Upper lobe of right lung (tissue), 1 donor: ENCODE measurements around the gene NUMA1. TPM values are rescaled to one million over a fixed set of nuclear protein-coding genes. Genes with fewer than 3 reads are reported as not detected.

Experiments used
- ATAC-seq: fragments of 200-7000 bp; cut with Tn5 transposase; one replicate; pipeline ENCODE4 v1.9.1; 2020; ENCODE audit warnings: mild to moderate bottlenecking, moderate library complexity
- DNase-seq: peaks from one replicate; pipeline ENCODE4 v3.0.0-alpha.2; 2020
- H3K27ac ChIP-seq: fragments of 200-600 bp; one replicate; pipeline ENCODE4 v1.8.0; 2022
- H3K27me3 ChIP-seq: fragments of 200-600 bp; one replicate; pipeline ENCODE4 v1.8.0; 2022; ENCODE audit warnings: mild to moderate bottlenecking
- H3K36me3 ChIP-seq: fragments of 200-600 bp; one replicate; pipeline ENCODE4 v1.8.0; 2022
- H3K4me1 ChIP-seq: fragments of 200-600 bp; one replicate; pipeline ENCODE4 v1.8.0; 2022
- H3K4me3 ChIP-seq: fragments of 200-600 bp; one replicate; pipeline ENCODE4 v1.8.0; 2022; ENCODE audit warnings: mild to moderate bottlenecking
- H3K9me3 ChIP-seq: fragments of 200-600 bp; one replicate; pipeline ENCODE4 v1.8.0; 2022
- intact Hi-C: fragments of 100-400 bp; cut with DNase I; formaldehyde crosslinking; loops from one replicate; pipeline ENCODE4 v1.11.0; 2022
- total RNA-seq: library from RNA; stranded (reverse); fragmentation: NEBNext Ultra II Directional; extraction: Animal tissue kit (Norgen Biotek cat#: 25700); gene quantifications from one replicate; pipeline ENCODE4 v1.2.1, GENCODE V29; 2021
- TF ChIP-seq, protein P1 (sequence below): fragments of 200-600 bp; IDR thresholded peaks from one replicate; pipeline ENCODE4 v1.8.0; 2022; ENCODE audit warnings: antibody characterized with exemption
- donor health status: DM: no; HTN: yes; CAD: no; lungs with severe emphysema.

The NUMA1 gene
- total RNA-seq, 1 donor from 2014 or later, result 192 TPM

DNA sequence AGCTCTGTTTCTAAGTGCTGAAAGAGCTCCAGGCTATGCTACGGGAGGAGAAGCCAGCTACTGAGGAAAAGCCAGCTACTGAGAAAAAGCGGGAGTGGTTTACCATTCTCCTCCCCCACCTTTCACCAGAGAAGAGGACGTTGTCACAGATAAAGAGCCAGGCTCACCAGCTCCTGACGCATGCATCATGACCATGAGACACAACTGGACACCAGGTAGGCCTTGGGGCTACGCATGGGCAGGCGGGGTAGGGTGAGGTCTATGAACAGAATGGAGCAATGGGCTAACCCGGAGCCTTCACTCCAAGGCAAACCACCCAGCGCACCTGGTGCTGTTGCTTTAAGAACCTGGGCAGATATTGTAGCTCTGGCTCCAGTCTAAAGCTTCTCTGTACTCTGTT lies 80.5 kb downstream of the NUMA1 start:
- DNase-seq, result no peak
- H3K36me3 ChIP-seq, result peaks cover 40% of the 10 kb centered on the region
- no peaks in the 10 kb centered on the region for H3K27me3 ChIP-seq
- H3K9me3 ChIP-seq, result no peaks in the 10 kb centered on the region
- peaks cover 22% of the 10 kb centered on the region for H3K4me1 ChIP-seq
- no peak for ATAC-seq
- peak overlapping the region; percentile 40 for H3K4me3 ChIP-seq
- TF ChIP-seq, protein P1, sequence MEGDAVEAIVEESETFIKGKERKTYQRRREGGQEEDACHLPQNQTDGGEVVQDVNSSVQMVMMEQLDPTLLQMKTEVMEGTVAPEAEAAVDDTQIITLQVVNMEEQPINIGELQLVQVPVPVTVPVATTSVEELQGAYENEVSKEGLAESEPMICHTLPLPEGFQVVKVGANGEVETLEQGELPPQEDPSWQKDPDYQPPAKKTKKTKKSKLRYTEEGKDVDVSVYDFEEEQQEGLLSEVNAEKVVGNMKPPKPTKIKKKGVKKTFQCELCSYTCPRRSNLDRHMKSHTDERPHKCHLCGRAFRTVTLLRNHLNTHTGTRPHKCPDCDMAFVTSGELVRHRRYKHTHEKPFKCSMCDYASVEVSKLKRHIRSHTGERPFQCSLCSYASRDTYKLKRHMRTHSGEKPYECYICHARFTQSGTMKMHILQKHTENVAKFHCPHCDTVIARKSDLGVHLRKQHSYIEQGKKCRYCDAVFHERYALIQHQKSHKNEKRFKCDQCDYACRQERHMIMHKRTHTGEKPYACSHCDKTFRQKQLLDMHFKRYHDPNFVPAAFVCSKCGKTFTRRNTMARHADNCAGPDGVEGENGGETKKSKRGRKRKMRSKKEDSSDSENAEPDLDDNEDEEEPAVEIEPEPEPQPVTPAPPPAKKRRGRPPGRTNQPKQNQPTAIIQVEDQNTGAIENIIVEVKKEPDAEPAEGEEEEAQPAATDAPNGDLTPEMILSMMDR, result no peak
- H3K27ac ChIP-seq, result peak overlapping the region; percentile 55
- intact Hi-C loops, result no loop called here

DNA sequence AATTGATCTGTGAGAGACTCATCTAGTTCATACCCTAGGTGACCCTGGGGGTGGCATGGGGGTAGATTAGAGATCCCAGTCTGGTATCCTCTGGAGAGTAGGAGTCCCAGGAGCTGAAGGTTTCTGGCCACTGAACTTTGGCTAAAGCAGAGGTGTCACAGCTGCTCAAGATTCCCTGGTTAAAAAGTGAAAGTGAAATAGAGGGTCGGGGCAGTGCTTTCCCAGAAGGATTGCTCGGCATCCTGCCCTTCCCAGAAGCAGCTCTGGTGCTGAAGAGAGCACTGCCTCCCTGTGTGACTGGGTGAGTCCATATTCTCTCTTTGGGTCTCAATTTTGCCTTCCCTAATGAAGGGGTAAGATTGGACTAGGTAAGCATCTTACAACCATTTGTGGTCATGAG lies 81.0 kb downstream of the NUMA1 start:
- Histone ChIP-seq H3K4me3 (peak overlapping the region; percentile 40), H3K4me1 (peaks cover 22% of the 10 kb centered on the region), H3K27ac (peak overlapping the region; percentile 55), H3K36me3 (peaks cover 35% of the 10 kb centered on the region), H3K27me3 (no peaks in the 10 kb centered on the region), H3K9me3 (no peaks in the 10 kb centered on the region)
- ATAC-seq, result peak; percentile 30
- TF ChIP-seq, protein P1, result no peak
- no peak for DNase-seq
- intact Hi-C loops, result no loop called here

DNA sequence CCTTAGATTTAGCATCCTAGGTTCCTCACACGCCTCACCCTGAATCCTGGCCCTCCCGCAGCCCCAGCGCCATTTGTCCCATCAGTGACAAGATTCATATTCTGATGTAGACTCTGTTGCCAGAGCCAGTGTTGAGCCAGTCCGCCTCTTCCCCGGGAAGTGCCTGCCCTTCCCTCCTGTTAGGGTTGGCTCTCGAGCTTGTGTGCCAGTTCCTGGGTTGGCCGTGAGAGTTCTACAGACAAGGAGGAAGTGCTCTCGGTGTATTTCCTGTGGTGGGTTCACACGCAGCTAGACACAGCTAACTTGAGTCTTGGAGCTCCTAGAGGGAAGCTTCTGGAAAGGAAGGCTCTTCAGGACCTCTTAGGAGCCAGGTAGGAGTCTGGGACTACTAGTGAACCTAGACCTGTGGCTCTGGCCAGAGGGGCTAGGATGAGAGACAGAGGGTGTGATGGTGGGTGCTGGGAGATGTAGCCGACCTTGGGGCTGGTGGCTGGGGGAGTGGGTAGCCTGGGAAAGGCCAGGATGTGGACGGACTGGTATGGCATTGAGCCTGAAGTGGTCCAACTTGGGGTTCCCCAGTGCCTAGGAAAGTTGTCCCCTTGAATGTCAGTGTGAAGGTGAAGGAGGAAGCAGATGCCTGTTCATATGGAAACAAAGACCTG lies 81.6 kb downstream of the NUMA1 start, which contains the start of gene IL18BP:
Gene IL18BP, plus strand, starts transcription at position 261 of the 662 bp plus-strand sequence. CDS start 1,076 bp downstream, outside the sequence.
- TF ChIP-seq, protein P1, result no peak
- Histone ChIP-seq H3K9me3 (no peaks in the 10 kb centered on the region), H3K27ac (peak within 1 kb of the TSS; percentile 55), H3K27me3 (no peaks in the 10 kb centered on the region), H3K4me1 (peaks cover 22% of the 10 kb centered on the region), H3K4me3 (peak within 1 kb of the TSS; percentile 40), H3K36me3 (peaks cover 29% of the 10 kb centered on the region)
- intact Hi-C loops, result no loop called here
- ATAC-seq (peak; percentile 67), DNase-seq (peak; percentile 63)

- DNase-seq (no peak), ATAC-seq (no peak)
- Histone ChIP-seq H3K27ac (peak overlapping the region; percentile 55), H3K4me3 (no peak overlapping the region), H3K4me1 (peaks cover 22% of the 10 kb centered on the region), H3K9me3 (no peaks in the 10 kb centered on the region), H3K36me3 (peaks cover 22% of the 10 kb centered on the region), H3K27me3 (no peaks in the 10 kb centered on the region)
- TF ChIP-seq, protein P1, result no peak
- intact Hi-C loops, result no loop called here
Measured at GRCh38 chr11:71998061-71998460, 82.3 kb downstream of the NUMA1 start.

GRCh38 chr11:71997594-71997993 lies 82.7 kb downstream of the NUMA1 start:
- H3K27ac ChIP-seq, result no peak overlapping the region
- no peak for DNase-seq
- intact Hi-C loops, result no loop called here
- ATAC-seq, result no peak
- no peaks in the 10 kb centered on the region for H3K9me3 ChIP-seq
- no peak overlapping the region for H3K4me3 ChIP-seq
- no peaks in the 10 kb centered on the region for H3K27me3 ChIP-seq
- peaks cover 18% of the 10 kb centered on the region for H3K36me3 ChIP-seq
- TF ChIP-seq, protein P1, result no peak
- H3K4me1 ChIP-seq, result peaks cover 22% of the 10 kb centered on the region
